ENCODE measurements around the gene EQTN.

DNA sequence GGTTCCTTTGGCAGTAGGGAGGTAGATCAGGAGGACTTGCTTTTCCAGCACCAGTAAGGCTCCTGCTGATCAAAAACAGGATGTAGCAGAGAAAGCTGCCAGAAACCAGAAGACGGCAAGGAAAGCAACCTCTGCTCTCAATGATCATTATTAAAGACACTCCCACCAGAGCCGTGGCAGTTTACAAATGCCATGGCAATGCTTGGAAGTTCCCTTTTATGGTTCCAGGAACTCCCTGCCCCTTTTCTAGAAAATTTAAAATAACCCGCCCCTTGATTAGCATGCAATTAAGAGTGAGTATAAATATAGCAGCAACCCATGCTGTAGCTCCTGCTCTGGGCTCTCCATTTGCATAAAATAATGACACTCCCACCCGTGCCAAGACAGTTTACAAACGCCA lies 16.1 kb downstream of the EQTN start:
- TF ChIP-seq ZNF8 (CRISPR knock-in tag; IDR thresholded peaks at IDR 0.05) (no peak), ZC3H10 (CRISPR knock-in tag; IDR thresholded peaks at IDR 0.05) (no peak), RARB (CRISPR knock-in tag; IDR thresholded peaks at IDR 0.05) (no peak), CSDC2 (CRISPR knock-in tag; IDR thresholded peaks at IDR 0.05) (no peak), ISL1 (CRISPR knock-in tag; IDR thresholded peaks at IDR 0.05) (no peak), ZFP3 (CRISPR knock-in tag; IDR thresholded peaks at IDR 0.05) (no peak), PPARA (CRISPR knock-in tag; IDR thresholded peaks at IDR 0.05; ENCODE audit: borderline replicate concordance) (no peak), ARNTL (CRISPR knock-in tag; IDR thresholded peaks at IDR 0.05; ENCODE audit: borderline replicate concordance, low read depth) (no peak), TOX (CRISPR knock-in tag; IDR thresholded peaks at IDR 0.05; ENCODE audit: borderline replicate concordance) (no peak)
- TF ChIP-seq, protein P1, sequence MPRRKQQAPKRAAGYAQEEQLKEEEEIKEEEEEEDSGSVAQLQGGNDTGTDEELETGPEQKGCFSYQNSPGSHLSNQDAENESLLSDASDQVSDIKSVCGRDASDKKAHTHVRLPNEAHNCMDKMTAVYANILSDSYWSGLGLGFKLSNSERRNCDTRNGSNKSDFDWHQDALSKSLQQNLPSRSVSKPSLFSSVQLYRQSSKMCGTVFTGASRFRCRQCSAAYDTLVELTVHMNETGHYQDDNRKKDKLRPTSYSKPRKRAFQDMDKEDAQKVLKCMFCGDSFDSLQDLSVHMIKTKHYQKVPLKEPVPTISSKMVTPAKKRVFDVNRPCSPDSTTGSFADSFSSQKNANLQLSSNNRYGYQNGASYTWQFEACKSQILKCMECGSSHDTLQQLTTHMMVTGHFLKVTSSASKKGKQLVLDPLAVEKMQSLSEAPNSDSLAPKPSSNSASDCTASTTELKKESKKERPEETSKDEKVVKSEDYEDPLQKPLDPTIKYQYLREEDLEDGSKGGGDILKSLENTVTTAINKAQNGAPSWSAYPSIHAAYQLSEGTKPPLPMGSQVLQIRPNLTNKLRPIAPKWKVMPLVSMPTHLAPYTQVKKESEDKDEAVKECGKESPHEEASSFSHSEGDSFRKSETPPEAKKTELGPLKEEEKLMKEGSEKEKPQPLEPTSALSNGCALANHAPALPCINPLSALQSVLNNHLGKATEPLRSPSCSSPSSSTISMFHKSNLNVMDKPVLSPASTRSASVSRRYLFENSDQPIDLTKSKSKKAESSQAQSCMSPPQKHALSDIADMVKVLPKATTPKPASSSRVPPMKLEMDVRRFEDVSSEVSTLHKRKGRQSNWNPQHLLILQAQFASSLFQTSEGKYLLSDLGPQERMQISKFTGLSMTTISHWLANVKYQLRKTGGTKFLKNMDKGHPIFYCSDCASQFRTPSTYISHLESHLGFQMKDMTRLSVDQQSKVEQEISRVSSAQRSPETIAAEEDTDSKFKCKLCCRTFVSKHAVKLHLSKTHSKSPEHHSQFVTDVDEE (CRISPR knock-in tag; IDR thresholded peaks at IDR 0.05) = no peak
- TF ChIP-seq, protein P2, sequence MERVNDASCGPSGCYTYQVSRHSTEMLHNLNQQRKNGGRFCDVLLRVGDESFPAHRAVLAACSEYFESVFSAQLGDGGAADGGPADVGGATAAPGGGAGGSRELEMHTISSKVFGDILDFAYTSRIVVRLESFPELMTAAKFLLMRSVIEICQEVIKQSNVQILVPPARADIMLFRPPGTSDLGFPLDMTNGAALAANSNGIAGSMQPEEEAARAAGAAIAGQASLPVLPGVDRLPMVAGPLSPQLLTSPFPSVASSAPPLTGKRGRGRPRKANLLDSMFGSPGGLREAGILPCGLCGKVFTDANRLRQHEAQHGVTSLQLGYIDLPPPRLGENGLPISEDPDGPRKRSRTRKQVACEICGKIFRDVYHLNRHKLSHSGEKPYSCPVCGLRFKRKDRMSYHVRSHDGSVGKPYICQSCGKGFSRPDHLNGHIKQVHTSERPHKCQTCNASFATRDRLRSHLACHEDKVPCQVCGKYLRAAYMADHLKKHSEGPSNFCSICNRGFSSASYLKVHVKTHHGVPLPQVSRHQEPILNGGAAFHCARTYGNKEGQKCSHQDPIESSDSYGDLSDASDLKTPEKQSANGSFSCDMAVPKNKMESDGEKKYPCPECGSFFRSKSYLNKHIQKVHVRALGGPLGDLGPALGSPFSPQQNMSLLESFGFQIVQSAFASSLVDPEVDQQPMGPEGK (CRISPR knock-in tag; IDR thresholded peaks at IDR 0.05; ENCODE audit: borderline replicate concordance) = no peak
- TF ChIP-seq, protein P3, sequence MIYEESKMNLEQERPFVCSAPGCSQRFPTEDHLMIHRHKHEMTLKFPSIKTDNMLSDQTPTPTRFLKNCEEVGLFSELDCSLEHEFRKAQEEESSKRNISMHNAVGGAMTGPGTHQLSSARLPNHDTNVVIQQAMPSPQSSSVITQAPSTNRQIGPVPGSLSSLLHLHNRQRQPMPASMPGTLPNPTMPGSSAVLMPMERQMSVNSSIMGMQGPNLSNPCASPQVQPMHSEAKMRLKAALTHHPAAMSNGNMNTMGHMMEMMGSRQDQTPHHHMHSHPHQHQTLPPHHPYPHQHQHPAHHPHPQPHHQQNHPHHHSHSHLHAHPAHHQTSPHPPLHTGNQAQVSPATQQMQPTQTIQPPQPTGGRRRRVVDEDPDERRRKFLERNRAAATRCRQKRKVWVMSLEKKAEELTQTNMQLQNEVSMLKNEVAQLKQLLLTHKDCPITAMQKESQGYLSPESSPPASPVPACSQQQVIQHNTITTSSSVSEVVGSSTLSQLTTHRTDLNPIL (CRISPR knock-in tag; IDR thresholded peaks at IDR 0.05; ENCODE audit: low read depth) = no peak

Data from SK-N-SH treated with all-trans-retinoic acid at 6 μM for 48 hours (cell line).